ENCODE data around the gene CLOCK. TPM values are rescaled to one million over a fixed set of nuclear protein-coding genes. Genes with fewer than 3 reads are reported as not detected.

The CLOCK gene
- total RNA-seq, 2 experiments from 2014 or later, result 1.9 to 9.0 TPM

GRCh38 chr4:55485821-55486220 lies 60.9 kb downstream of the CLOCK start:
- H3K9me3 ChIP-seq (ENCODE audit: low read length), result no peaks in the 10 kb centered on the region
- no peaks in the 10 kb centered on the region for H3K4me1 ChIP-seq (ENCODE audit: insufficient read depth, low read length, poor library complexity, severe bottlenecking)
- ChIA-PET CTCF (ENCODE audit: unreplicated experiment) (no interaction called here), POLR2A (interaction anchor here (0.6 kb wide), 1 partner anchor 13 kb away, joined by 3 read pairs; no protein-coding TSS in a partner anchor)
- no TSS peak for BruUV-seq (replicated peaks)
- no peak for DNase-seq (ENCODE audit: low spot score)
- intact Hi-C loops (cut with micrococcal nuclease; ENCODE audit: unreplicated experiment), result no loop called here
- no peaks in the 10 kb centered on the region for H4K20me1 ChIP-seq (ENCODE audit: insufficient read depth, low read length)
- H3K79me2 ChIP-seq (ENCODE audit: insufficient read depth, low read depth, low read length), result no peaks in the 10 kb centered on the region
- no peak overlapping the region for H3K4me3 ChIP-seq (ENCODE audit: low read depth, low read length, poor library complexity, severe bottlenecking)
- no peak overlapping the region for H3K4me2 ChIP-seq (ENCODE audit: low read length)
- no peaks in the 10 kb centered on the region for H3K9me2 ChIP-seq (ENCODE audit: insufficient read depth, low read length)
- TF ChIP-seq, protein P1, sequence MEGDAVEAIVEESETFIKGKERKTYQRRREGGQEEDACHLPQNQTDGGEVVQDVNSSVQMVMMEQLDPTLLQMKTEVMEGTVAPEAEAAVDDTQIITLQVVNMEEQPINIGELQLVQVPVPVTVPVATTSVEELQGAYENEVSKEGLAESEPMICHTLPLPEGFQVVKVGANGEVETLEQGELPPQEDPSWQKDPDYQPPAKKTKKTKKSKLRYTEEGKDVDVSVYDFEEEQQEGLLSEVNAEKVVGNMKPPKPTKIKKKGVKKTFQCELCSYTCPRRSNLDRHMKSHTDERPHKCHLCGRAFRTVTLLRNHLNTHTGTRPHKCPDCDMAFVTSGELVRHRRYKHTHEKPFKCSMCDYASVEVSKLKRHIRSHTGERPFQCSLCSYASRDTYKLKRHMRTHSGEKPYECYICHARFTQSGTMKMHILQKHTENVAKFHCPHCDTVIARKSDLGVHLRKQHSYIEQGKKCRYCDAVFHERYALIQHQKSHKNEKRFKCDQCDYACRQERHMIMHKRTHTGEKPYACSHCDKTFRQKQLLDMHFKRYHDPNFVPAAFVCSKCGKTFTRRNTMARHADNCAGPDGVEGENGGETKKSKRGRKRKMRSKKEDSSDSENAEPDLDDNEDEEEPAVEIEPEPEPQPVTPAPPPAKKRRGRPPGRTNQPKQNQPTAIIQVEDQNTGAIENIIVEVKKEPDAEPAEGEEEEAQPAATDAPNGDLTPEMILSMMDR (conservative IDR thresholded peaks at IDR 0.05; ENCODE audit: low read length), result no peak
- no peak for TF ChIP-seq EZH2phosphoT487 (IDR thresholded peaks at IDR 0.05; ENCODE audit: borderline replicate concordance, low read depth, low read length)
- H2AFZ ChIP-seq (ENCODE audit: low read length), result no peak overlapping the region
- H3K27ac ChIP-seq (ENCODE audit: low read depth, low read length, poor library complexity, severe bottlenecking), result no peak overlapping the region
- H3K36me3 ChIP-seq (ENCODE audit: insufficient read depth, low read length), result no peaks in the 10 kb centered on the region

DNA sequence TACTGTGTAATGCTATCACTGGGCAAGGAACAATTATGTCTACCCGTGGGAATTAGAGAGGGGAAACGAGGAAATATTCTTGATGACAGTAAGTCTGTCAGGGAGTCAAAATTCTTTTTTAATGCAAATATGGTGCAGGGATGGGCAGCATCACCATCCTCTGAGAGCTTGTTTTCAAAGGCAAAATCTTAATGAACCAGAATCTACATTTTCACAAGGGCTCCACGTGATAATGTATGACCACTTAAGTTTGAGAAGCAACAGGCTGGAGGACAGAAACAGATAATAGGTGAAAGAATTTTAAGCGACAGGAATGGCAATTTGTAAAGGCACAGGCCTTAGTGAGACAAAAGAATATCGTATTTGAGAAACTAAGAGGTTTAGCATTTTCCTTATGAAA lies 63.4 kb downstream of the CLOCK start:
- TF ChIP-seq, protein P1 (conservative IDR thresholded peaks at IDR 0.05; ENCODE audit: low read length), result no peak
- no peak for DNase-seq (ENCODE audit: low spot score)
- ChIA-PET POLR2A (interaction anchor here (1.0 to 1.4 kb wide), 2 partner anchors 13 to 22 kb away, joined by 3 read pairs; no protein-coding TSS in a partner anchor), CTCF (ENCODE audit: unreplicated experiment) (no interaction called here)
- intact Hi-C loops (cut with micrococcal nuclease; ENCODE audit: unreplicated experiment), result no loop called here
- H4K20me1 ChIP-seq (ENCODE audit: insufficient read depth, low read length), result no peaks in the 10 kb centered on the region
- H3K4me2 ChIP-seq (ENCODE audit: low read length), result no peak overlapping the region
- H2AFZ ChIP-seq (ENCODE audit: low read length), result no peak overlapping the region
- no peaks in the 10 kb centered on the region for H3K9me3 ChIP-seq (ENCODE audit: low read length)
- no peaks in the 10 kb centered on the region for H3K9me2 ChIP-seq (ENCODE audit: insufficient read depth, low read length)
- no peak overlapping the region for H3K27ac ChIP-seq (ENCODE audit: low read depth, low read length, poor library complexity, severe bottlenecking)
- H3K36me3 ChIP-seq (ENCODE audit: insufficient read depth, low read length), result no peaks in the 10 kb centered on the region
- H3K79me2 ChIP-seq (ENCODE audit: insufficient read depth, low read depth, low read length), result no peaks in the 10 kb centered on the region
- H3K4me3 ChIP-seq (ENCODE audit: low read depth, low read length, poor library complexity, severe bottlenecking), result no peak overlapping the region
- BruUV-seq (replicated peaks), result no TSS peak
- no peaks in the 10 kb centered on the region for H3K4me1 ChIP-seq (ENCODE audit: insufficient read depth, low read length, poor library complexity, severe bottlenecking)

DNA sequence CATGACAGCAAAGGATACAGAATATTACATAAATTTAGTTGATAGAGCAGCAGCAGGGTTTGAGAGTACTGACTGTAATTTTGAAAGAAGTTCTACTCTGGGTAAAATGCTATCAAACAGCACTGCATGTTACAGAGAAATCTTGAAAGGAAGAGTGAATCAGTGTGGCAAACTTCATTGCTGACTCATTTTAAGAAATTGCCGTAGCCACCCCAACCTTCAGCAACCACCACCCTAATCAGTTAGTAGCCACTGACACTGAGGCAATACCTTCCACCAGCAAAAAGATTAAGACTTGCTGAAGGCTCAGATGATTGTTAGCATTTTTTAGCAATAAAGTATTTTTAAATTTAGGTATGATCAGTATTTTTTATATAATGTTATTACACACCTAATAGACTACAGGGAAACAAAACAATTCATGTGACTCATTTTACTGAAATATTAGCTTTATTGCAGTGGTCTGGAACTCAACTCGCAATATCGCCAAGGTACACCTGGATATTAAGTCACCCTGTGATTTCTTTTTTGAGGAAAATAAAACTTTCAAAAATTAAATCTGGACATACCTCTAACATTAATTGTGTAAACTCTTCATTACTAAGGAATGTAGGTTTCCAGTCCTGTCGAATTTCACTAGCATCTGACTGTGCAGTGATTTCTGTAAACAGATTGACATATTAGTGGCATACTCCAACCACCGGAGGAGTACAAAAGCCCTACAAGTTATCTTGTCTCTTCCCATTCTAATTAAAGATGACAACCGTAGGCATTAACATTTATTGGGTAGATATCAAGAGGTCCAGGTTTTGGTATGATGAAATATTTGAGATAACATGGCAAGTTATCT lies 71.1 kb downstream of the CLOCK start:
- no peaks in the 10 kb centered on the region for H3K9me3 ChIP-seq (ENCODE audit: low read length)
- intact Hi-C loops (cut with micrococcal nuclease; ENCODE audit: unreplicated experiment), result no loop called here
- BruUV-seq (replicated peaks), result no TSS peak
- no peak overlapping the region for H3K27ac ChIP-seq (ENCODE audit: low read depth, low read length, poor library complexity, severe bottlenecking)
- H4K20me1 ChIP-seq (ENCODE audit: insufficient read depth, low read length), result no peaks in the 10 kb centered on the region
- POLR2A ChIA-PET, result no interaction called here
- TF ChIP-seq, protein P1 (conservative IDR thresholded peaks at IDR 0.05; ENCODE audit: low read length), result no peak
- TF ChIP-seq EZH2phosphoT487 (IDR thresholded peaks at IDR 0.05; ENCODE audit: borderline replicate concordance, low read depth, low read length), result no peak
- no peak overlapping the region for H3K4me3 ChIP-seq (ENCODE audit: low read depth, low read length, poor library complexity, severe bottlenecking)
- CTCF ChIA-PET (ENCODE audit: unreplicated experiment), result no interaction called here
- H3K4me2 ChIP-seq (ENCODE audit: low read length), result no peak overlapping the region
- DNase-seq (ENCODE audit: low spot score), result no peak
- H3K4me1 ChIP-seq (ENCODE audit: insufficient read depth, low read length, poor library complexity, severe bottlenecking), result no peaks in the 10 kb centered on the region
- H3K9me2 ChIP-seq (ENCODE audit: insufficient read depth, low read length), result no peaks in the 10 kb centered on the region
- no peaks in the 10 kb centered on the region for H3K79me2 ChIP-seq (ENCODE audit: insufficient read depth, low read depth, low read length)
- no peaks in the 10 kb centered on the region for H3K36me3 ChIP-seq (ENCODE audit: insufficient read depth, low read length)
- H2AFZ ChIP-seq (ENCODE audit: low read length), result no peak overlapping the region

Measured in OCI-LY7 (cell line).